WTC11 (cell line): ENCODE data around the gene PWP2. TPM values are rescaled to one million over a fixed set of nuclear protein-coding genes. Genes with fewer than 3 reads are reported as not detected.

Experiments
- ATAC-seq: fragments of 200-7000 bp; cut with Tn5 transposase; 2 replicates; pipeline ENCODE4 v1.10.0; 2021; ENCODE audit warnings: mild to moderate bottlenecking, moderate library complexity
- CTCF ChIA-PET: fragments of 300-600 bp; sonication (Branson Sonifier 250); formaldehyde crosslinking; loops from one replicate; lab custom pipeline; 2021; ENCODE audit warnings: antibody characterized with exemption; lab: Charles Lee
- POLR2A ChIA-PET: fragments of 350-600 bp; sonication (Branson Sonifier 250); formaldehyde crosslinking; loops from one replicate; lab custom pipeline; 2021; ENCODE audit warnings: antibody characterized with exemption; lab: Charles Lee
- DNase-seq: peaks from one replicate; pipeline ENCODE4 v3.0.0; 2021; ENCODE audit warnings: low spot score
- H3K27ac Mint-ChIP-seq: 2 replicates; pipeline ENCODE4 v1.8.0; 2021; ENCODE audit warnings: mixed read lengths
- H3K27me3 Mint-ChIP-seq: 2 replicates; pipeline ENCODE4 v1.8.0; 2021; ENCODE audit warnings: low read depth, mild to moderate bottlenecking, moderate library complexity, mixed read lengths
- H3K36me3 Mint-ChIP-seq: 2 replicates; pipeline ENCODE4 v1.8.0; 2021; ENCODE audit warnings: mixed read lengths
- H3K4me1 Mint-ChIP-seq: 2 replicates; pipeline ENCODE4 v1.8.0; 2022; ENCODE audit warnings: mixed read lengths
- H3K4me3 Mint-ChIP-seq: 2 replicates; pipeline ENCODE4 v1.8.0; 2021; ENCODE audit warnings: mild to moderate bottlenecking, moderate library complexity, mixed read lengths
- H3K9me3 Mint-ChIP-seq: 2 replicates; pipeline ENCODE4 v1.8.0; 2021; ENCODE audit warnings: mixed read lengths
- CREM ChIP-seq: sonication (generic); formaldehyde crosslinking; IDR thresholded peaks from 2 replicates; pipeline ENCODE4 v1.8.1; 2022; ENCODE audit warnings: mild to moderate bottlenecking, missing genetic modification reagents, moderate library complexity
- EMX1 ChIP-seq: fragments of 250-450 bp; sonication (Bioruptor Pico); IDR thresholded peaks from 2 replicates; pipeline ENCODE4 v1.8.0; 2021; ENCODE audit warnings: mild to moderate bottlenecking
- FOXJ3 ChIP-seq: sonication (generic); formaldehyde crosslinking; IDR thresholded peaks from 2 replicates; pipeline ENCODE4 v1.9.0; 2021; ENCODE audit warnings: missing genetic modification reagents, mild to moderate bottlenecking, borderline replicate concordance
- GABPB1 ChIP-seq: sonication (generic); formaldehyde crosslinking; IDR thresholded peaks from 2 replicates; pipeline ENCODE4 v1.8.1; 2023; ENCODE audit warnings: mild to moderate bottlenecking, missing genetic modification reagents
- GTF2I ChIP-seq: fragments of 250-450 bp; sonication (Bioruptor Pico); conservative IDR thresholded peaks from 2 replicates; pipeline ENCODE4 v1.4.0; 2021; ENCODE audit warnings: mild to moderate bottlenecking
- NFE2L1 ChIP-seq: sonication (generic); formaldehyde crosslinking; IDR thresholded peaks from 2 replicates; pipeline ENCODE4 v1.8.1; 2023; ENCODE audit warnings: missing genetic modification reagents
- NFYB ChIP-seq: sonication (generic); formaldehyde crosslinking; conservative IDR thresholded peaks from 2 replicates; pipeline ENCODE4 v1.8.0; 2022; ENCODE audit warnings: low read depth, missing genetic modification reagents
- SMAD3 ChIP-seq: sonication (generic); formaldehyde crosslinking; IDR thresholded peaks from 2 replicates; pipeline ENCODE4 v1.8.0; 2022; ENCODE audit warnings: missing genetic modification reagents, mild to moderate bottlenecking, borderline replicate concordance
- TCF7 ChIP-seq: sonication (generic); formaldehyde crosslinking; IDR thresholded peaks from 2 replicates; pipeline ENCODE4 v1.8.0; 2022; ENCODE audit warnings: mild to moderate bottlenecking, low read depth, missing genetic modification reagents, moderate library complexity
- ZBTB21 ChIP-seq: sonication (generic); formaldehyde crosslinking; IDR thresholded peaks from 2 replicates; pipeline ENCODE4 v1.8.1; 2023; ENCODE audit warnings: mild to moderate bottlenecking, missing genetic modification reagents, borderline replicate concordance
- ZNF263 ChIP-seq: sonication (generic); formaldehyde crosslinking; IDR thresholded peaks from 2 replicates; pipeline ENCODE4 v1.8.1; 2022; ENCODE audit warnings: low read depth, mild to moderate bottlenecking, moderate library complexity, missing genetic modification reagents
- ZNF423 ChIP-seq: fragments of 250-450 bp; sonication (Bioruptor Pico); IDR thresholded peaks from 2 replicates; pipeline ENCODE4 v2.1.2; 2022; ENCODE audit warnings: mild to moderate bottlenecking, moderate library complexity
- total RNA-seq: library from RNA; stranded (reverse); gene quantifications from 3 replicates; pipeline ENCODE4 v1.2.3, GENCODE V29; 2021
- TF ChIP-seq, protein P1 (sequence below): sonication (generic); formaldehyde crosslinking; IDR thresholded peaks from 2 replicates; pipeline ENCODE4 v1.8.1; 2023; ENCODE audit warnings: mild to moderate bottlenecking, missing genetic modification reagents, borderline replicate concordance
- TF ChIP-seq, protein P2 (sequence below): sonication (generic); formaldehyde crosslinking; IDR thresholded peaks from 2 replicates; pipeline ENCODE4 v1.8.0; 2022; ENCODE audit warnings: mild to moderate bottlenecking, missing genetic modification reagents
- TF ChIP-seq, protein P3 (sequence below): sonication (generic); formaldehyde crosslinking; IDR thresholded peaks from 2 replicates; pipeline ENCODE4 v1.8.1; 2023; ENCODE audit warnings: mild to moderate bottlenecking, missing genetic modification reagents, moderate library complexity
- TF ChIP-seq, protein P4 (sequence below): fragments of 250-450 bp; sonication (Bioruptor Pico); conservative IDR thresholded peaks from 2 replicates; pipeline ENCODE4 v1.9.0; 2021; ENCODE audit warnings: mild to moderate bottlenecking
- TF ChIP-seq, protein P5 (sequence below): fragments of 250-450 bp; sonication (Bioruptor Pico); IDR thresholded peaks from 2 replicates; pipeline ENCODE4 v1.9.0; 2021; ENCODE audit warnings: mild to moderate bottlenecking
- TF ChIP-seq, protein P6 (sequence below): fragments of 250-450 bp; sonication (Bioruptor Pico); IDR thresholded peaks from 2 replicates; pipeline ENCODE4 v1.8.0; 2021; ENCODE audit warnings: mild to moderate bottlenecking

PWP2 gene
- total RNA-seq, 1 experiment from 2014 or later, result 41.6 TPM

DNA sequence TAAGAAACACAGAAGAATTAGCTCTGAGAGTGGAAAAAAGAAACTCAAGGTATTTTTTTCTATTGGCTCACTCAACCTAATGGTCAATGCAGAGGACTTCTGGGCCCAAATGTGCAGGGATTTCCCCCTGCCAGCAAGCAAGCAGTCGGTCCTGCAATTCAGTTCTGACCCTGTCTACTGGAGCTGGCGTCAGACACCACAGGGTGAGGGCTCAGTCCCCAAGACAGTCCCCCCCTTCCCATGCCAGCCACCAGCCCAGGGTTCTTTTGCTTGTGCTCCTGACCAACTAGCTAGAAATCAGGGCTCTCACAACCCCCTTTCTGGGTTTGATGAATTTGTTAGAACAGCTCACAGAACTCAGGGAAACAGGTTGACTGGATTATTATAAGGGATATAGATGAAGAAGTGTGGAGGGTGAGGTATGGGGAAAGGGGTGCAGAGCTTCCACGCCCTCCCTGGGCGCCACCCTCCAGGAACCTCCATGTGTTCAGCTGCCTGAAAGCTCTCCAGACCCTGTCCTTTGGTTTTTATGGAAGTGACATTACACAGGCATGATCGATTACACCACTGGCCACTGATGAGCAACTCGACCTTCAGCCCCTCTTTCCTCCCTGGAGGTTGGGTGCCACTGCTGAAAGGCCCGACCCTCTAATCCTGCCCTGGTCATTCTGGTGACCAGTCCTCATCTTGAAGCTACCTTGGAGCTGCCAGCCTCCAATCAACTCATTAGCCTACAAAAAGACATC, 22.5 kb upstream of the PWP2 start:
- no peak for DNase-seq
- ChIA-PET CTCF (no interaction called here), POLR2A (no interaction called here)
- Mint-ChIP-seq H3K36me3 (peaks cover 49% of the 10 kb centered on the region), H3K9me3 (no peaks in the 10 kb centered on the region), H3K4me3 (no peak overlapping the region), H3K27ac (no peak overlapping the region), H3K4me1 (no peaks in the 10 kb centered on the region), H3K27me3 (no peaks in the 10 kb centered on the region)
- no peak for ATAC-seq
- TF ChIP-seq, protein P1, sequence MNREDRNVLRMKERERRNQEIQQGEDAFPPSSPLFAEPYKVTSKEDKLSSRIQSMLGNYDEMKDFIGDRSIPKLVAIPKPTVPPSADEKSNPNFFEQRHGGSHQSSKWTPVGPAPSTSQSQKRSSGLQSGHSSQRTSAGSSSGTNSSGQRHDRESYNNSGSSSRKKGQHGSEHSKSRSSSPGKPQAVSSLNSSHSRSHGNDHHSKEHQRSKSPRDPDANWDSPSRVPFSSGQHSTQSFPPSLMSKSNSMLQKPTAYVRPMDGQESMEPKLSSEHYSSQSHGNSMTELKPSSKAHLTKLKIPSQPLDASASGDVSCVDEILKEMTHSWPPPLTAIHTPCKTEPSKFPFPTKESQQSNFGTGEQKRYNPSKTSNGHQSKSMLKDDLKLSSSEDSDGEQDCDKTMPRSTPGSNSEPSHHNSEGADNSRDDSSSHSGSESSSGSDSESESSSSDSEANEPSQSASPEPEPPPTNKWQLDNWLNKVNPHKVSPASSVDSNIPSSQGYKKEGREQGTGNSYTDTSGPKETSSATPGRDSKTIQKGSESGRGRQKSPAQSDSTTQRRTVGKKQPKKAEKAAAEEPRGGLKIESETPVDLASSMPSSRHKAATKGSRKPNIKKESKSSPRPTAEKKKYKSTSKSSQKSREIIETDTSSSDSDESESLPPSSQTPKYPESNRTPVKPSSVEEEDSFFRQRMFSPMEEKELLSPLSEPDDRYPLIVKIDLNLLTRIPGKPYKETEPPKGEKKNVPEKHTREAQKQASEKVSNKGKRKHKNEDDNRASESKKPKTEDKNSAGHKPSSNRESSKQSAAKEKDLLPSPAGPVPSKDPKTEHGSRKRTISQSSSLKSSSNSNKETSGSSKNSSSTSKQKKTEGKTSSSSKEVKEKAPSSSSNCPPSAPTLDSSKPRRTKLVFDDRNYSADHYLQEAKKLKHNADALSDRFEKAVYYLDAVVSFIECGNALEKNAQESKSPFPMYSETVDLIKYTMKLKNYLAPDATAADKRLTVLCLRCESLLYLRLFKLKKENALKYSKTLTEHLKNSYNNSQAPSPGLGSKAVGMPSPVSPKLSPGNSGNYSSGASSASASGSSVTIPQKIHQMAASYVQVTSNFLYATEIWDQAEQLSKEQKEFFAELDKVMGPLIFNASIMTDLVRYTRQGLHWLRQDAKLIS, result no peak
- TF ChIP-seq, protein P2, sequence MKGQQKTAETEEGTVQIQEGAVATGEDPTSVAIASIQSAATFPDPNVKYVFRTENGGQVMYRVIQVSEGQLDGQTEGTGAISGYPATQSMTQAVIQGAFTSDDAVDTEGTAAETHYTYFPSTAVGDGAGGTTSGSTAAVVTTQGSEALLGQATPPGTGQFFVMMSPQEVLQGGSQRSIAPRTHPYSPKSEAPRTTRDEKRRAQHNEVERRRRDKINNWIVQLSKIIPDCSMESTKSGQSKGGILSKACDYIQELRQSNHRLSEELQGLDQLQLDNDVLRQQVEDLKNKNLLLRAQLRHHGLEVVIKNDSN, result no peak
- TF ChIP-seq ZNF423 (CRISPR knock-in tag) (no peak), CREM (CRISPR knock-in tag) (no peak), ZNF263 (CRISPR knock-in tag) (no peak), EMX1 (CRISPR knock-in tag) (no peak), NFYB (CRISPR knock-in tag) (no peak), GTF2I (CRISPR knock-in tag) (no peak), FOXJ3 (no peak), ZBTB21 (CRISPR knock-in tag) (no peak), NFE2L1 (no peak), GABPB1 (CRISPR knock-in tag) (no peak), SMAD3 (CRISPR knock-in tag) (no peak), TCF7 (CRISPR knock-in tag) (no peak)
- TF ChIP-seq, protein P3, sequence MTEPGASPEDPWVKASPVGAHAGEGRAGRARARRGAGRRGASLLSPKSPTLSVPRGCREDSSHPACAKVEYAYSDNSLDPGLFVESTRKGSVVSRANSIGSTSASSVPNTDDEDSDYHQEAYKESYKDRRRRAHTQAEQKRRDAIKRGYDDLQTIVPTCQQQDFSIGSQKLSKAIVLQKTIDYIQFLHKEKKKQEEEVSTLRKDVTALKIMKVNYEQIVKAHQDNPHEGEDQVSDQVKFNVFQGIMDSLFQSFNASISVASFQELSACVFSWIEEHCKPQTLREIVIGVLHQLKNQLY (CRISPR knock-in tag), result no peak
- TF ChIP-seq, protein P4, sequence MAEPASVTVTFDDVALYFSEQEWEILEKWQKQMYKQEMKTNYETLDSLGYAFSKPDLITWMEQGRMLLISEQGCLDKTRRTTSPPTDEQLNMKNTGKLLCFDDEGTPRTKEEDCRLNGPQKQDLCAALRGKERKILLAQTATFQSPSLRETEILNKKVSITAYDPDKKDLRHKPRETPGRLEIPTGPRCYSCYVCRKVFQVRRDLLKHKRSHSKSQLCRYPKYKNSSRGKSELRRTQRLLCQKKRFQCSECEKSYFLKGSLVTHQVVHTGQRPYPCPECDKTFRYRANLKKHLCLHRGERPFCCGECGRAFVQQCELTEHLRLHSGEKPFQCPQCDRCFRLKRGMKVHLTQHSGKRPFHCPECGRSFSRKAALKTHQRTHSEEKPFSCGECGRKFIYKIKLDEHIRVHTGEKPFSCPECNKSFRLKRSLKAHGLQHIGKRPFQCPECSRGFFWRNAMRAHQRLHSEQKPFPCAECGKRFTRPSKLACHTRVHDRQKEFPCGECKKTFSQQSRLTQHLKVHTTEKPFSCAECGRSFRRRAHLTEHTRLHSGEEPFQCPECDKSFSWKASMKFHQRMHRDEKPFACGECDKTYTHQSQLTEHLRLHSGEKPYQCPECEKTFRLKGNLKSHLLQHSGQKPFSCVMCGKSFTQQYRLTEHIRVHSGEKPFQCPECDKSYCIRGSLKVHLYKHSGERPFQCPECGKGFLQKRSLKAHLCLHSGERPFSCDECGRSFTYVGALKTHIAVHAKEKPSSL, result no peak
- TF ChIP-seq, protein P5, sequence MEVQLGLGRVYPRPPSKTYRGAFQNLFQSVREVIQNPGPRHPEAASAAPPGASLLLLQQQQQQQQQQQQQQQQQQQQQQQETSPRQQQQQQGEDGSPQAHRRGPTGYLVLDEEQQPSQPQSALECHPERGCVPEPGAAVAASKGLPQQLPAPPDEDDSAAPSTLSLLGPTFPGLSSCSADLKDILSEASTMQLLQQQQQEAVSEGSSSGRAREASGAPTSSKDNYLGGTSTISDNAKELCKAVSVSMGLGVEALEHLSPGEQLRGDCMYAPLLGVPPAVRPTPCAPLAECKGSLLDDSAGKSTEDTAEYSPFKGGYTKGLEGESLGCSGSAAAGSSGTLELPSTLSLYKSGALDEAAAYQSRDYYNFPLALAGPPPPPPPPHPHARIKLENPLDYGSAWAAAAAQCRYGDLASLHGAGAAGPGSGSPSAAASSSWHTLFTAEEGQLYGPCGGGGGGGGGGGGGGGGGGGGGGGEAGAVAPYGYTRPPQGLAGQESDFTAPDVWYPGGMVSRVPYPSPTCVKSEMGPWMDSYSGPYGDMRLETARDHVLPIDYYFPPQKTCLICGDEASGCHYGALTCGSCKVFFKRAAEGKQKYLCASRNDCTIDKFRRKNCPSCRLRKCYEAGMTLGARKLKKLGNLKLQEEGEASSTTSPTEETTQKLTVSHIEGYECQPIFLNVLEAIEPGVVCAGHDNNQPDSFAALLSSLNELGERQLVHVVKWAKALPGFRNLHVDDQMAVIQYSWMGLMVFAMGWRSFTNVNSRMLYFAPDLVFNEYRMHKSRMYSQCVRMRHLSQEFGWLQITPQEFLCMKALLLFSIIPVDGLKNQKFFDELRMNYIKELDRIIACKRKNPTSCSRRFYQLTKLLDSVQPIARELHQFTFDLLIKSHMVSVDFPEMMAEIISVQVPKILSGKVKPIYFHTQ (CRISPR knock-in tag), result no peak
- TF ChIP-seq, protein P6, sequence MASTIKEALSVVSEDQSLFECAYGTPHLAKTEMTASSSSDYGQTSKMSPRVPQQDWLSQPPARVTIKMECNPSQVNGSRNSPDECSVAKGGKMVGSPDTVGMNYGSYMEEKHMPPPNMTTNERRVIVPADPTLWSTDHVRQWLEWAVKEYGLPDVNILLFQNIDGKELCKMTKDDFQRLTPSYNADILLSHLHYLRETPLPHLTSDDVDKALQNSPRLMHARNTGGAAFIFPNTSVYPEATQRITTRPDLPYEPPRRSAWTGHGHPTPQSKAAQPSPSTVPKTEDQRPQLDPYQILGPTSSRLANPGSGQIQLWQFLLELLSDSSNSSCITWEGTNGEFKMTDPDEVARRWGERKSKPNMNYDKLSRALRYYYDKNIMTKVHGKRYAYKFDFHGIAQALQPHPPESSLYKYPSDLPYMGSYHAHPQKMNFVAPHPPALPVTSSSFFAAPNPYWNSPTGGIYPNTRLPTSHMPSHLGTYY, result no peak
